ENCODE data around the gene KCNQ1.

Gene KCNQ1

GRCh38 chr11:2461956-2462542 lies 17.2 kb downstream of the KCNQ1 start:
- Histone ChIP-seq H3K79me2 (ENCODE audit: insufficient read depth, low read length) (no peaks in the 10 kb centered on the region), H3K4me3 (ENCODE audit: low read depth, low read length, poor library complexity, severe bottlenecking) (no peak overlapping the region), H3K4me2 (ENCODE audit: low read length) (no peak overlapping the region), H2AFZ (ENCODE audit: low read length) (no peak overlapping the region), H3K36me3 (ENCODE audit: insufficient read depth, low read length) (no peaks in the 10 kb centered on the region), H3K27me3 (ENCODE audit: insufficient read depth, low read length) (0 out of 2 replicates have a peak, but pooled peaks cover 3% of the 10 kb centered on the region), H3K9ac (ENCODE audit: low read length) (no peak overlapping the region), H4K20me1 (ENCODE audit: insufficient read depth, low read length) (no peaks in the 10 kb centered on the region), H3K4me1 (ENCODE audit: insufficient read depth, low read length, severe bottlenecking) (no peaks in the 10 kb centered on the region), H3K27ac (ENCODE audit: low read depth, low read length, poor library complexity, severe bottlenecking) (no peak overlapping the region), H3K9me2 (ENCODE audit: low read depth, low read length) (no peaks in the 10 kb centered on the region), H3K9me3 (ENCODE audit: low read length) (no peaks in the 10 kb centered on the region), H3F3A (ENCODE audit: insufficient read depth, low read length) (no peaks in the 10 kb centered on the region)
- TF ChIP-seq EZH2 (IDR thresholded peaks at IDR 0.05; ENCODE audit: borderline replicate concordance, low read length) = no peak
- TF ChIP-seq, protein P1, sequence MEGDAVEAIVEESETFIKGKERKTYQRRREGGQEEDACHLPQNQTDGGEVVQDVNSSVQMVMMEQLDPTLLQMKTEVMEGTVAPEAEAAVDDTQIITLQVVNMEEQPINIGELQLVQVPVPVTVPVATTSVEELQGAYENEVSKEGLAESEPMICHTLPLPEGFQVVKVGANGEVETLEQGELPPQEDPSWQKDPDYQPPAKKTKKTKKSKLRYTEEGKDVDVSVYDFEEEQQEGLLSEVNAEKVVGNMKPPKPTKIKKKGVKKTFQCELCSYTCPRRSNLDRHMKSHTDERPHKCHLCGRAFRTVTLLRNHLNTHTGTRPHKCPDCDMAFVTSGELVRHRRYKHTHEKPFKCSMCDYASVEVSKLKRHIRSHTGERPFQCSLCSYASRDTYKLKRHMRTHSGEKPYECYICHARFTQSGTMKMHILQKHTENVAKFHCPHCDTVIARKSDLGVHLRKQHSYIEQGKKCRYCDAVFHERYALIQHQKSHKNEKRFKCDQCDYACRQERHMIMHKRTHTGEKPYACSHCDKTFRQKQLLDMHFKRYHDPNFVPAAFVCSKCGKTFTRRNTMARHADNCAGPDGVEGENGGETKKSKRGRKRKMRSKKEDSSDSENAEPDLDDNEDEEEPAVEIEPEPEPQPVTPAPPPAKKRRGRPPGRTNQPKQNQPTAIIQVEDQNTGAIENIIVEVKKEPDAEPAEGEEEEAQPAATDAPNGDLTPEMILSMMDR (IDR thresholded peaks at IDR 0.05; ENCODE audit: low read length) = no peak

GRCh38 chr11:2462543-2462985 lies 17.8 kb downstream of the KCNQ1 start:
- Histone ChIP-seq H3K9me3 (ENCODE audit: low read length) (no peaks in the 10 kb centered on the region), H3K9me2 (ENCODE audit: low read depth, low read length) (no peaks in the 10 kb centered on the region), H2AFZ (ENCODE audit: low read length) (no peak overlapping the region), H3K27ac (ENCODE audit: low read depth, low read length, poor library complexity, severe bottlenecking) (no peak overlapping the region), H3K9ac (ENCODE audit: low read length) (no peak overlapping the region), H3K79me2 (ENCODE audit: insufficient read depth, low read length) (no peaks in the 10 kb centered on the region), H4K20me1 (ENCODE audit: insufficient read depth, low read length) (no peaks in the 10 kb centered on the region), H3K36me3 (ENCODE audit: insufficient read depth, low read length) (no peaks in the 10 kb centered on the region), H3K27me3 (ENCODE audit: insufficient read depth, low read length) (0 out of 2 replicates have a peak, but pooled peaks cover 3% of the 10 kb centered on the region), H3K4me1 (ENCODE audit: insufficient read depth, low read length, severe bottlenecking) (no peaks in the 10 kb centered on the region), H3K4me2 (ENCODE audit: low read length) (no peak overlapping the region), H3K4me3 (ENCODE audit: low read depth, low read length, poor library complexity, severe bottlenecking) (no peak overlapping the region), H3F3A (ENCODE audit: insufficient read depth, low read length) (no peaks in the 10 kb centered on the region)
- TF ChIP-seq, protein P1 (IDR thresholded peaks at IDR 0.05; ENCODE audit: low read length) = no peak
- TF ChIP-seq EZH2 (IDR thresholded peaks at IDR 0.05; ENCODE audit: borderline replicate concordance, low read length) = no peak

DNA sequence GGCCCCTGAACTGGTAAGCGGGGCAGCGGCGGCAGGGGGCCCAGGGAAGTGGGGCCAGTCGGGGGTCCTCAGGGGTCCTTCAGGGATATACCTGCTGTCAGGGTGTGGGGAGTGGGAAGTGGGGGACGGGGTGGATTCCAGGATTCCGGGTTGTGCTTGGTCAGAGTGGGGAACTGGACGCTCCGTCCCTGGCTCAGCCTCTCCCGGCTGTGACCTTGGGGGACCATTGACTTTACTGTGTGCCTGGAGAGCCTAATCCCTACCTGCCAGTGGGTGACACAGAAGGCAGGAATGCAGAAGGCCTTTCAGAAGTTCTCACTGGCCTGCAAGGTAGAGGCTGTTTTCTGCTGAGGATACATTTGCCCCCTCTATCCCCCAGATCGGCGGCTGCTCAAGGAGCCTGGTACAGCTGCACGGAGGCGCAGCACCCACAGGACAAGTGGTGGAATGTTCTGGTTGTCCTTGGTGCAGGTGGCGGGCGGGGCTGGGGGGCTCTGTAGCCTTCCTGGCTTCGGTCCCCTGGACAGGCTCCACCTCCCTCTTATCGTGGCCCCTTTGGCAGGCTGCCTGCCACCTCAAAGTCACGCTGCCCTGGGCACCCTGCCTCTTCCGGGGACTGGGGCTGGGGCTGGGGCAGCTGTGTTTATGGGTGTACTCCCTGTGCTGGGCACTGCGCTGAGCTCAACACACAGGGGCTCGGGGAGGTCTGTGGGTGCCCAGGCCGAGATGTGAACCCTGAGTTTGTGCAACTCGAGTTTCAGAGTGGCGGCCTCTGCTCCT lies 18.4 kb downstream of the KCNQ1 start:
- Histone ChIP-seq H3K4me2 (ENCODE audit: low read length) (no peak overlapping the region), H3K36me3 (ENCODE audit: insufficient read depth, low read length) (no peaks in the 10 kb centered on the region), H3K27ac (ENCODE audit: low read depth, low read length, poor library complexity, severe bottlenecking) (no peak overlapping the region), H3K27me3 (ENCODE audit: insufficient read depth, low read length) (0 out of 2 replicates have a peak, but pooled peaks cover 3% of the 10 kb centered on the region), H3F3A (ENCODE audit: insufficient read depth, low read length) (no peaks in the 10 kb centered on the region), H3K4me1 (ENCODE audit: insufficient read depth, low read length, severe bottlenecking) (no peaks in the 10 kb centered on the region), H2AFZ (ENCODE audit: low read length) (no peak overlapping the region), H4K20me1 (ENCODE audit: insufficient read depth, low read length) (no peaks in the 10 kb centered on the region), H3K79me2 (ENCODE audit: insufficient read depth, low read length) (no peaks in the 10 kb centered on the region), H3K4me3 (ENCODE audit: low read depth, low read length, poor library complexity, severe bottlenecking) (no peak overlapping the region), H3K9ac (ENCODE audit: low read length) (no peak overlapping the region), H3K9me3 (ENCODE audit: low read length) (no peaks in the 10 kb centered on the region), H3K9me2 (ENCODE audit: low read depth, low read length) (no peaks in the 10 kb centered on the region)
- TF ChIP-seq EZH2 (IDR thresholded peaks at IDR 0.05; ENCODE audit: borderline replicate concordance, low read length) = no peak
- TF ChIP-seq, protein P1 (IDR thresholded peaks at IDR 0.05; ENCODE audit: low read length) = no peak
